ENCODE measurements around the gene KRTAP10-6.
"Not testable (repeated sequence)": the region's sequence is repeated elsewhere in the genome, so short reads cannot be mapped to it uniquely, and the experiment has no call there.

KRTAP10-6 gene

DNA sequence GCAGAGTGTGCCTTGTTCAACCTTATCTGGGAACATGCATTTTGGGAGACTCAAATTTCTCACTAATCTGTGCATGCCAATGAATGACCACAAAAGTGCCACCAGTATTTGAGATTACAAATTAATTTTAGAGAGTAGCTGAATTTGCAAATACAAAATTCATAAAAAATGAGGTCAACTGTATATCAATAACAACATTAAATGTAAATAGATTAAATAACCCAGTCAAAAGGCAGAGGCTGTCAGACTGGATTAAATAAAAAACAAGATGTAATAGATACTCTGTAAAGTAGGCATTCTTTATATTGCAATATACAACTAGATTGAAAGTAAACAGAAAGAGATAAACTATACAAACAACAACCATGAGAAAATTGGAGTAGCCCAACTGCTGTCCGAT, 28.2 kb downstream of the KRTAP10-6 start:
- peaks cover 3% of the 10 kb centered on the region for H3K27me3 ChIP-seq (ENCODE audit: insufficient read depth, poor library complexity, severe bottlenecking)
- no peak for DNase-seq (ENCODE audit: low read depth in 1 of 2, low spot score in 1 of 2)
- no peak overlapping the region for H3K27ac ChIP-seq (replicated peaks)
- no peak overlapping the region for H3K4me3 ChIP-seq (replicated peaks; ENCODE audit: insufficient read depth, low read length)
- TF ChIP-seq GABPA (IDR thresholded peaks at IDR 0.05; ENCODE audit: low read depth) (no peak), POLR2AphosphoS5 (IDR thresholded peaks at IDR 0.05; ENCODE audit: low read depth) (no peak)

DNA sequence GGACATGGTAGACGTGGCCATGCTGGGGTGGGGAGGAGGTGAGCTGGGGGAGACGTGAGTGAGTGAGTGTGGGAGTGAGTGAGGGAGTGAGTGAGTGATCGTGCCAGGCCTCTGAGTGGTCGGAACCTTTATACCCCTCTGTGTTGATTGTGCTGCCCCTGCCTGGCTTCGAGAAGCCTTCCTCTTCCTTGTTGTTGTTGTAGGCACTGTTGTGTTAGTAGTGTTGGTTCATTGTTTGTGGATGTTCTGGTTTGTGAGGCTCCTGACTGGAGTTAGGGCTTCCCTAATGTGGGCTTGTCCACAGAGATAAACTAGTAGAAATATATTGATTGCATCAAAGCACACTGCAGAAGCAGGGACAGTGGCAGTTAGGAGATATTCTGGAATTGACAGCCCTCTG, 33.6 kb downstream of the KRTAP10-6 start, which contains the start of gene KRTAP10-3:
Gene KRTAP10-3 (minus strand): TSS at position 101 of the 400 bp plus-strand sequence. CDS start 80 bp downstream, at position 21.
- TF ChIP-seq SPI1 (IDR thresholded peaks at IDR 0.05; ENCODE audit: borderline replicate concordance, low read depth) (no peak), CTCF (IDR thresholded peaks at IDR 0.05; ENCODE audit: insufficient read depth, low read length) (no peak), POLR2AphosphoS5 (IDR thresholded peaks at IDR 0.05; ENCODE audit: low read depth) (no peak), REST (IDR thresholded peaks at IDR 0.05; ENCODE audit: insufficient replicate concordance, low read depth) (no peak), GABPA (IDR thresholded peaks at IDR 0.05; ENCODE audit: low read depth) (no peak)
- Histone ChIP-seq H3K27me3 (ENCODE audit: insufficient read depth, poor library complexity, severe bottlenecking) (peaks cover 23% of the 10 kb centered on the region), H3K4me3 (replicated peaks; ENCODE audit: insufficient read depth, low read length) (no peak within 1 kb of the TSS), H3K27ac (replicated peaks) (no peak within 1 kb of the TSS)
- DNase-seq (ENCODE audit: low read depth in 1 of 2, low spot score in 1 of 2) = no peak

DNA sequence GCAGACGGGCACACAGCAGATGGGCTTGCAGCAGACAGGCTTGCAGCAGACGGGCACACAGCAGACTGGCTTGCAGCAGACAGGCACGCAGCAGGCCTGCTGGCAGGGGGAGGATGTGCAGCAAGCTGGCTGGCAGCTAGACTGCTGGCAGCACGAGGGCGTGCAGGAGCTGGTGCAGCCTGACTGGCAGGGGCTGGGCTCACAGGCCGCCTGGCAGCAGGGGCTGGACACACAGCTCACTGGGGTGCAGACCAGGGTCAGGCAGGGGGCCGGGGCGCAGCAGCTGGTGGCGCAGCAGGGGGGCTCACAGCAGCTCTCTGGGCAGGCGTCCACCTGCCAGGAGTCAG, 34.0 kb downstream of the KRTAP10-6 start:
- H3K27me3 ChIP-seq (ENCODE audit: insufficient read depth, poor library complexity, severe bottlenecking) = peaks cover 23% of the 10 kb centered on the region
- not testable (repeated sequence) for DNase-seq (ENCODE audit: low read depth in 1 of 2, low spot score in 1 of 2)

DNA sequence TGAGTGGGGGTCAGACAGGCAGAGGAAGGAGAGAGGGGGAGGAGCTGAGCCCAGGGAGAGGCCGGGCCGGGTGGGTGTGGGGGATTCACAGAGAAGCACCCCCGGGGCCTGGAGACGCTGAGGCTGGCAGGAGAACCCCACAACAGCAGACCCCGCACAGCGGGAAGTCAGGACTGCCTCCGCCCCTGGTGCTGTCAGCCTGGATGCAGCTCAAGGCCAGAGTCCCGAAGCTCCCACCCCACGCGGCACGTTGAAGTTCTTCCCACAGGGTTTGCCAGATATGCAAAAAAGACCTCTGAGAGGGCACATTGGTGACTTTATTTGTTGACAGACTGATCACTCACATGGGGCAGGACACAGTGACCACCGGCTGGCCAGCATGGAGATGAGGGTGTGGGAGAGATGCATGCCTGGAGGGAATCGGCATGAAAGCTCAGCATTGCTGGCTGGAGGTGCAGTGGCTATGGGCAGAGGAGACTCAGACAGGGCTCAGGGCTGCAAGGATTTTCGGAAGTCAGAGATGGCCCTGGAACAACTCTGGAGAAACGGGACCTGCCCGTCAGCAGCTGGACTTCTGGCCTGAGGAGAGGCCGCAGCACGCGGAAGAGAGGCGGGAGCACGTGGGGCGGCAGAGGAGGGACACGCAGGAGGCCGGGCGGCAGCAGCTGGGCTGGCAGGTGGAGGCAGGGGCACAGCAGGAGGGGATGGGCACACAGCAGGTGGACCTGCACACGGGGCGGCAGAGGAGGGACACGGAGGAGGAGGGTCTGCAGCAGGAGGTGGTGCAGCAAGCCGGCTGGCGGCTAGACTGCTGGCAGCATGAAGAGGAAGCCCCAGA, 34.6 kb downstream of the KRTAP10-6 start:
- no peak for DNase-seq (ENCODE audit: low read depth in 1 of 2, low spot score in 1 of 2)
- Histone ChIP-seq H3K27ac (replicated peaks) (no peak overlapping the region), H3K4me3 (replicated peaks; ENCODE audit: insufficient read depth, low read length) (no peak overlapping the region), H3K27me3 (ENCODE audit: insufficient read depth, poor library complexity, severe bottlenecking) (peaks cover 23% of the 10 kb centered on the region)
- TF ChIP-seq CTCF (IDR thresholded peaks at IDR 0.05; ENCODE audit: insufficient read depth, low read length) (no peak), POLR2AphosphoS5 (IDR thresholded peaks at IDR 0.05; ENCODE audit: low read depth) (no peak), GABPA (IDR thresholded peaks at IDR 0.05; ENCODE audit: low read depth) (no peak), REST (IDR thresholded peaks at IDR 0.05; ENCODE audit: insufficient replicate concordance, low read depth) (no peak), SPI1 (IDR thresholded peaks at IDR 0.05; ENCODE audit: borderline replicate concordance, low read depth) (no peak)

More for the DNA sequence above, 34.0 kb downstream of the KRTAP10-6 start:
- H3K27ac ChIP-seq (replicated peaks); H3K4me3 ChIP-seq (replicated peaks; ENCODE audit: insufficient read depth, low read length): not testable (repeated sequence)

- Histone ChIP-seq H3K27me3 (ENCODE audit: insufficient read depth, poor library complexity, severe bottlenecking) (peaks cover 23% of the 10 kb centered on the region), H3K27ac (replicated peaks) (no peak overlapping the region), H3K4me3 (replicated peaks; ENCODE audit: insufficient read depth, low read length) (no peak overlapping the region)
- TF ChIP-seq REST (IDR thresholded peaks at IDR 0.05; ENCODE audit: insufficient replicate concordance, low read depth) (no peak), GABPA (IDR thresholded peaks at IDR 0.05; ENCODE audit: low read depth) (no peak), POLR2AphosphoS5 (IDR thresholded peaks at IDR 0.05; ENCODE audit: low read depth) (no peak), CTCF (IDR thresholded peaks at IDR 0.05; ENCODE audit: insufficient read depth, low read length) (no peak), SPI1 (IDR thresholded peaks at IDR 0.05; ENCODE audit: borderline replicate concordance, low read depth) (no peak)
- no peak for DNase-seq (ENCODE audit: low read depth in 1 of 2, low spot score in 1 of 2)
Measured at GRCh38 chr21:44556879-44557278, 35.4 kb downstream of the KRTAP10-6 start.

Measured in HL-60 (cell line).